ENCODE data around the gene MIOS.

DNA sequence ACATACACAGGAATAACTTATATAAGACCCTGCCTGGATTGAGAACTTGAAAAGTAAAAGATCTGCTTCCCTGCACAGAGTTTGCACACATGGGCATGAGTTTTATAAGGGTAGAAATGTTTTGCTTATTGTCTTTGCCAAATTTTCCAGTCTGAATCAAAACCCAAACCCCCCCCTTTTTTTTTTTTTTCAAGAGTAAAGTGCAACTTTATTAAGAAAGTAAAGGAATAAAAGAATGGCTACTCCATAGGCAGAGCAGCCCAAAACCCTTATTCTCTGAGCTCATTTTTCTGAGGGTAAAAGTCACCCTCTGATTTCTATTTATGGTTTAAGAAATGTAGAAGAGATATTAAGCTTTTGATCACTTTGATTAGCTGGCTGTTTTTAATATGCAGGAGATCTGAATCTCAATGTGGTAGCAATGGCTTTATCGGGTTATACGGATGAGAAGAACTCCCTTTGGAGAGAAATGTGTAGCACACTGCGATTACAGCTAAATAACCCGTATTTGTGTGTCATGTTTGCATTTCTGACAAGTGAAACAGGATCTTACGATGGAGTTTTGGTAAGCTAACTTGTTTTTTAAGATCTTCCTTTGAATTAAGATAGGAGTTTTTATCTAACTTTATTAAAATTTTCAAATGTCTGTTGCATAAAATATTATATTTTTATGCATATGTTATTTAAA lies 18.7 kb downstream of the MIOS start:
- TF ChIP-seq, protein P1, sequence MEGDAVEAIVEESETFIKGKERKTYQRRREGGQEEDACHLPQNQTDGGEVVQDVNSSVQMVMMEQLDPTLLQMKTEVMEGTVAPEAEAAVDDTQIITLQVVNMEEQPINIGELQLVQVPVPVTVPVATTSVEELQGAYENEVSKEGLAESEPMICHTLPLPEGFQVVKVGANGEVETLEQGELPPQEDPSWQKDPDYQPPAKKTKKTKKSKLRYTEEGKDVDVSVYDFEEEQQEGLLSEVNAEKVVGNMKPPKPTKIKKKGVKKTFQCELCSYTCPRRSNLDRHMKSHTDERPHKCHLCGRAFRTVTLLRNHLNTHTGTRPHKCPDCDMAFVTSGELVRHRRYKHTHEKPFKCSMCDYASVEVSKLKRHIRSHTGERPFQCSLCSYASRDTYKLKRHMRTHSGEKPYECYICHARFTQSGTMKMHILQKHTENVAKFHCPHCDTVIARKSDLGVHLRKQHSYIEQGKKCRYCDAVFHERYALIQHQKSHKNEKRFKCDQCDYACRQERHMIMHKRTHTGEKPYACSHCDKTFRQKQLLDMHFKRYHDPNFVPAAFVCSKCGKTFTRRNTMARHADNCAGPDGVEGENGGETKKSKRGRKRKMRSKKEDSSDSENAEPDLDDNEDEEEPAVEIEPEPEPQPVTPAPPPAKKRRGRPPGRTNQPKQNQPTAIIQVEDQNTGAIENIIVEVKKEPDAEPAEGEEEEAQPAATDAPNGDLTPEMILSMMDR (IDR thresholded peaks at IDR 0.05; ENCODE audit: low read length), result no peak
- TF ChIP-seq EZH2 (optimal IDR thresholded peaks at IDR 0.05; ENCODE audit: low read depth, low read length) (no peak), EZH2phosphoT487 (IDR thresholded peaks at IDR 0.05; ENCODE audit: low read length) (no peak)

Measured in MM.1S (cell line).